ENCODE results near the gene RCAN3. TPM values are rescaled to one million over a fixed set of nuclear protein-coding genes. Genes with fewer than 3 reads are reported as not detected.
"Not testable (repeated sequence)": the region's sequence is repeated elsewhere in the genome, so short reads cannot be mapped to it uniquely, and the experiment has no call there.

Gene RCAN3
- total and polyA plus RNA-seq, 2 of the 13 experiments (the other 11 are each of a cell fraction or from before 2014, with no cell fraction given), result 12.2 to 13.3 TPM

- intact Hi-C loops (cut with micrococcal nuclease; ENCODE audit: unreplicated experiment), result no loop called here
- no TSS peak for BruUV-seq (replicated peaks)
Observed at GRCh38 chr1:24517898-24518297, 15.3 kb downstream of the RCAN3 start.

GRCh38 chr1:24520282-24520681, 17.6 kb downstream of the RCAN3 start:
- intact Hi-C loops (cut with micrococcal nuclease; ENCODE audit: unreplicated experiment); H3K27me3 ChIP-seq (ENCODE audit: control insufficient read depth in 1 of 2, insufficient read depth in 2 of 2, low read length in 2 of 2); BruUV-seq (replicated peaks); H3K79me2 ChIP-seq (ENCODE audit: insufficient read depth, low read length); H3K4me3 ChIP-seq (replicated peaks in 1 of 3; ENCODE audit: insufficient read depth in 1 of 3, low read depth in 2 of 3, low read length in 3 of 3); H3K4me2 ChIP-seq (ENCODE audit: low read depth, low read length); CTCF ChIA-PET (ENCODE audit: low intra/inter-chr PET ratio, low total read pairs); FAIRE-seq; H3K9ac ChIP-seq (ENCODE audit: insufficient read depth, low read depth, low read length); H3K9me3 ChIP-seq (ENCODE audit: low read length); POLR2A ChIA-PET; H3K36me3 ChIP-seq (replicated peaks in 1 of 2; ENCODE audit: control insufficient read depth in 1 of 2, insufficient read depth in 2 of 2, low read length in 2 of 2); H3K27ac ChIP-seq (ENCODE audit: extremely low read length, insufficient read depth, low read length); DNase-seq (ENCODE audit: low spot score); ATAC-seq; in situ Hi-C loops (cut with HindIII; ENCODE audit: extremely low pct_ligation_motif_present, low pct_unique_long_range_greater_than_20kb); H2AFZ ChIP-seq (ENCODE audit: low read length); H4K20me1 ChIP-seq (ENCODE audit: insufficient read depth, low read length): not testable (repeated sequence)
- WGBS (ENCODE audit: low lambda C conversion rate), result 95% methylated on average over 5 of the region's 5 CpGs
- peaks cover 21% of the 10 kb centered on the region for H3K4me1 ChIP-seq (ENCODE audit: insufficient read depth, low read length)

More at GRCh38 chr1:24517898-24518297, 15.3 kb downstream of the RCAN3 start:
- Histone ChIP-seq H2AFZ (ENCODE audit: low read length) (no peak overlapping the region), H4K20me1 (ENCODE audit: insufficient read depth, low read length) (no peaks in the 10 kb centered on the region), H3K4me1 (ENCODE audit: insufficient read depth, low read length) (peaks cover 15% of the 10 kb centered on the region), H3K27me3 (ENCODE audit: control insufficient read depth in 1 of 2, insufficient read depth in 2 of 2, low read length in 2 of 2) (no peaks in the 10 kb centered on the region), H3K4me3 (replicated peaks in 1 of 3; ENCODE audit: insufficient read depth in 1 of 3, low read depth in 2 of 3, low read length in 3 of 3) (no peak overlapping the region), H3K9ac (ENCODE audit: insufficient read depth, low read depth, low read length) (no peak overlapping the region), H3K9me3 (ENCODE audit: low read length) (no peaks in the 10 kb centered on the region), H3K36me3 (replicated peaks in 1 of 2; ENCODE audit: control insufficient read depth in 1 of 2, insufficient read depth in 2 of 2, low read length in 2 of 2) (peaks cover 0 to 7% of the 10 kb centered on the region in 2 experiments; a peak in 2 of 5 replicates), H3K79me2 (ENCODE audit: insufficient read depth, low read length) (no peaks in the 10 kb centered on the region), H3K4me2 (ENCODE audit: low read depth, low read length) (no peak overlapping the region), H3K27ac (ENCODE audit: extremely low read length, insufficient read depth, low read length) (no peak overlapping the region)
- 96% methylated on average over 4 of the region's 4 CpGs for WGBS (ENCODE audit: low lambda C conversion rate)
- TF ChIP-seq ETS1 (CRISPR knock-in tag; IDR thresholded peaks at IDR 0.05) (no peak), NCOA2 (CRISPR knock-in tag; IDR thresholded peaks at IDR 0.05) (no peak), ZNF121 (CRISPR knock-in tag; IDR thresholded peaks at IDR 0.05) (peak; percentile 64), ZNF616 (CRISPR knock-in tag; IDR thresholded peaks at IDR 0.05; ENCODE audit: low read depth) (no peak), ZFP36L1 (CRISPR knock-in tag; IDR thresholded peaks at IDR 0.05) (no peak)
- DNase-seq (ENCODE audit: low spot score) (no peak), FAIRE-seq (no peak), ATAC-seq (no peak)
- CTCF ChIA-PET (ENCODE audit: low intra/inter-chr PET ratio, low total read pairs), result no interaction called here
- in situ Hi-C loops (cut with HindIII; ENCODE audit: extremely low pct_ligation_motif_present, low pct_unique_long_range_greater_than_20kb), result no loop called here
- POLR2A ChIA-PET, result interaction anchor here (0.9 to 1.0 kb wide), 3 partner anchors 9 to 102 kb away, joined by 3 read pairs; partner anchors contain the start of gene NIPAL3

All from HepG2 (cell line).